GM18517 (cell line): ENCODE results near the gene CWC27.

ENCODE experiments used
- ATAC-seq: cut with Tn5 transposase; IDR thresholded peaks from one replicate; pipeline ENCODE4 v1.9.1; 2021; ENCODE audit warnings: mild to moderate bottlenecking, moderate library complexity; ENCODE audit not compliant: unreplicated experiment

Gene CWC27

DNA sequence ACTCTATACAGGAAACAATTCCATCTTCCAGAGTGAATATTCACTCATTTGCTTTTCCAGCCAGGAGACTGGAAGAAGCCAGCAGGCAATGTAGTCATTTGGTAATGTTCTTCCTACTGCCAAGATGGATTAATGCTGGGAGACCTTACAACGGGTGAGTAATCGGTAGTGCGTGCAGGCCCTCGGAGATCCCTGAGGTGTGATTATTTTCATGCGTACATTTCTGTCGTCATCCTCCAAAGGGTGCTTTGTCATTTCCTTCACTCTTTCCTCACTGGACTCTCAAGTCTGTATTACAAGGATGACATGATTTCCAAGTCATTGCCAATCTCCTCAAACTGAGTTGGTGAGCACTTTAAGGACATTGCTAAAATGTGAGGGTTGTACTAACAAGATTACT, 263.5 kb downstream of the CWC27 start:
- ATAC-seq = no peak

- ATAC-seq = no peak
Observed at GRCh38 chr5:65034029-65034812, 265.5 kb downstream of the CWC27 start.

- no peak for ATAC-seq
Observed at GRCh38 chr5:65034813-65035209, 266.1 kb downstream of the CWC27 start.

- ATAC-seq = peak; percentile 89
Observed at GRCh38 chr5:65035211-65036206, 266.8 kb downstream of the CWC27 start.

DNA sequence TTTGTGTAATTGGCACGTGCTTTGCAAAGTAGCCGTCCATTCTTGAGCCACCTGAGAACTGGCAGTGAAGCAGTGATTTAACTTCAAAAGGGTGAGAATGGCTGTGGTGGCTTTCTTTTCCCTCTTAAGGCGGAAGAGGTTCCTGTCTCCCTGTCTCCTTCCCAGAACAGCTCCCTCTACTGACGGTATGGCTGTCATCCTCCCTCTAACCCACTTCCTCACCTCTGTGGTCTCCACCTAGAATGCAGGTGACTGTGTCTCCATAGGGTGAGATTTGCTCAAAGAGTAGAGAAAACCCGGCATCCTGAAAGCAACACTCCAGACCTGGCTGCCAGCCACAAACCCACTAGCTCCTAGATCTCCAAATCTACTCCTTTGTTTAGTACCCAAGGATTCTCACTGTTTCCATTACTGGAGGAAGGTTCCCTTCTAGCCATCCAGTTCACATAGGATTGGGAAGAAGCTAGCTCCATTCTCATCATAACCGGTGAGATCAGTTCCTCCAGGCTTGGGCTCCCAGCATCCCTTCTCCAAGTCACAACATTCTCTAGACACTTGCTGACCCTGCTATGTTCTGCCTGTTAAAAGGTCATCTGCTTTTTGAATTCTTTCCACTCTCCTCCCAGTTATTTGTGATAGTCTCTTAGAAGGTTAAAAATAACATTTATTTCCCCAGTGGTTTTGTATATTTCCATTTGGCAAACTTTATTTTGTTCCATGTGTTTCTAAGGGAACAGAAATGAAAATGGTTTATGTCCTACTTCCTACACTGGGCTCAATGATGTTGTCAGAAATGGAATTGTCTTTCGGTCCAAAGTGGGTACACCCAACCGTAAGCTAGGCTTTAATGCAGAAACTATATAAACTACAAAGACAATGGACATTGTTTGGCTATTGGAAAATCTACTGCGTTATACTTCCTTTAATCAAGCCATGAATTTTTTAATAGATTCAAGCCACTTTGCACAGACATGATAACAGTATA, 269.4 kb downstream of the CWC27 start:
- no peak for ATAC-seq

- ATAC-seq = no peak
Observed at GRCh38 chr5:65041296-65042158, 272.8 kb downstream of the CWC27 start.

- ATAC-seq = peak; percentile 53
Observed at GRCh38 chr5:65043843-65044359, 275.2 kb downstream of the CWC27 start.

- ATAC-seq = no peak
Observed at GRCh38 chr5:65047225-65047624, 278.5 kb downstream of the CWC27 start.

GRCh38 chr5:65047948-65048690, 279.4 kb downstream of the CWC27 start:
- peak; percentile 52 for ATAC-seq

- ATAC-seq = no peak
Observed at GRCh38 chr5:65050140-65050539, 281.4 kb downstream of the CWC27 start.

- ATAC-seq = no peak
Observed at GRCh38 chr5:65050826-65051498, 282.2 kb downstream of the CWC27 start.

GRCh38 chr5:65055938-65056337, 287.2 kb downstream of the CWC27 start:
- ATAC-seq = no peak

- ATAC-seq = no peak
Observed at GRCh38 chr5:65059681-65060598, 291.2 kb downstream of the CWC27 start.

DNA sequence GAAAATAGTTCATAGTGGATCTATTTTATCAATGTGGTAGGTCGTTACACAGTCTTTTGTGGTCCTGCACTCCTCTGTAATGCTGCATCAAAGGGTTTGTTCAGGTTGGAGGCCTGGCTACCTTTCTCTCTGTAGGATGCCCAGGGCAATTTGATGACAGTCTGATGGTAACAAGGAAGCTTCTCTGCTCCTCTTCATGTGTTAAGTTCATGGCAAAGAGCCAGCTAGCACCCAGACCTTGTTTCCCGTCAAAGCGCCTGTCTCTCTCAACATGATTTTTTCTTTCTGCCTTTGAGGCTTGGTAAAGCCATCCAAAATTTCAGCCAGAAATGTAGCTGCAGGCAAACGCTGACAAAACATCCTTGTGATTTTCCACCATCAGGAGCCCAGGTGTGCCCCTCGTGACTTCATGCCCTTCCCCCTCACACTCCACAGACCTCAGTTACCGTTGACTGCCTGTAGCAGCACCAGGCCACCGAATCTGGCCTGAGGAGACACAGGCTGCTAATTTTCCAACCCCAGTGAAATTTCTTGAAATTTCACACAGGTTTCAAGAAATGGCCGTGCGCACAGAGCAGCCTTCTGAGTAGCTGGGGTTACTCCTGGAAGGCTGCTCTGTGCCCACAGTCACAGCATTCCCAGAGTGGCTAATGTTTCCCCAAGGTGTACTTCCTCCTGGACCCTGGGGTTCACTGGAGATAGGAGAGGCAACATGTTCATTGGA, 292.7 kb downstream of the CWC27 start:
- ATAC-seq = peak; percentile 55

- peak; percentile 37 for ATAC-seq
Observed at GRCh38 chr5:65061974-65062353, 293.2 kb downstream of the CWC27 start.

DNA sequence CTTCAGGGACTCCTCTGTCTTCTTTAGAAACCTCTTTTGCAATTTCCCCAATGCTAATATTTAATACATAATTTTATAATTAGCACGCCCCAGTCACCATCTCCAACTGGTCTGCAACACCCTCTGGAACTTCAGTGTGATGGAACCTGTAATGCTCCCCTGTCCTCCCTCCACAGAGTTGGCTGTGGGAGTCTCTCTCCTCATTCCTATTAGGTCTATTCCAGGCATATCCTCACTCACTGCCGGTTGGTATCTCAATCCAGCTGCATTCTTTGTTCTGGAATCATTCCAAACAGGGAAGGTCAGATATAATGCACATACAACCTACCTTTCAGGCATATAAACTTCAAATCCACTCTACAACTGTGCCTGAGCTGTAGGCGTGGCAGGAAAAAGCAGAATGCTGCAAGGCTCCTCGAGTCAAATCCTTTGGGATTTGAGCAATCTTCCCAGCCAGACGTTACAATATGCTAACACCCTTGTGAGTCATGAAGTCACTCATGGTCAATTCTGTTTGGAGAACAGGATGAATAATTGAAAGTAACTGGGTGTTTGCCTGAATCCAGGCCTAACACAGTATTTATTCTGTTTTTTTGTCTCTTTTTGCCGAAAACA, 293.8 kb downstream of the CWC27 start:
- no peak for ATAC-seq
